GM18505 (cell line): ENCODE measurements around the gene CCDC38.

ENCODE experiments used
- ATAC-seq: cut with Tn5 transposase; IDR thresholded peaks from one replicate; pipeline ENCODE4 v1.9.1; 2021; ENCODE audit not compliant: unreplicated experiment
- POLR2A ChIP-seq: IDR thresholded peaks from 4 replicates; pipeline ENCODE4 v1.6.1; 2011; ENCODE audit warnings: borderline replicate concordance; ENCODE audit not compliant: insufficient read depth, insufficient read length; ENCODE audit errors: extremely low read depth

The CCDC38 gene

DNA sequence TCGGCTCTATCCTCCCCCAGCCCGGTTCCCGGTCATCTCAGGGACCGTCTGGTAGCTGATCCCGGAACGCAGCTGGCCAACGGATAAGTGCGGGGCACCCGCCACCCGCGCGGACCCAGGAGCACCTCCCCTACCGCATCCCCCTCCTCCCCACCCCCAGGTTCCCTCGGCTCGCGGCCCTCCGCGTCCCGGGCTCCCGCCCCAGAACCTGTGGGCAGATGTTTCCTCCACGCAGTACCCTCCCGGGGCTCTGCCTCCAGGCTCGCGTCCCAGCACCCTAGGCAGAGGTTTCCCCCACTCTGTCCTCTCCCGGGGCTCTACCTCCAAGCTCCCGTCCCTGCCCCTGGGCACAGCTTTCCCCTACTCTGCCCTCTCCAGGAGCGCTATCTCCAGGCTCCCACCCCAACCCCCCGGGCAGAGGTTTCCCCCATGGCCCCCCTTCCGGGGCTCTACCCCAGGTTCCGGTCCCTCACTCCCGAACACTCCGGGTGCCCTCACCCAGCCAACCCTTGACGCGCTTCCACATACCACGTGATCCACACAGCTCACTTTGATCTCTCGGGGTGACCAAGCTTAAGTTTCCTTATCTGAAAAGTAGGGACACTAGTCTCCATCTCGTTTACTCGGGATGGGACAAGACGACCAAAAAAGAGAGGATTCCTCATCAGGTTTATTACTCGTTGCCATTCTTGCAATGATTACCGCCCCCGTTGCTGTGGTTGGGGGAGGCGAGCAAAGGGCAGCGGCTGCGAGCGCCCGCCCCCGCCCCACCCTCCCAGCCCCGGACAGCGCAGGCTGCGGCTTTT, at the start of gene CCDC38:
CCDC38 (minus strand) TSS at position 91 of the 806 bp plus-strand sequence. CDS start 6,105 bp downstream, outside the sequence.
- peak; percentile 98 for ATAC-seq
- TF ChIP-seq POLR2A, result peak; percentile 71

DNA sequence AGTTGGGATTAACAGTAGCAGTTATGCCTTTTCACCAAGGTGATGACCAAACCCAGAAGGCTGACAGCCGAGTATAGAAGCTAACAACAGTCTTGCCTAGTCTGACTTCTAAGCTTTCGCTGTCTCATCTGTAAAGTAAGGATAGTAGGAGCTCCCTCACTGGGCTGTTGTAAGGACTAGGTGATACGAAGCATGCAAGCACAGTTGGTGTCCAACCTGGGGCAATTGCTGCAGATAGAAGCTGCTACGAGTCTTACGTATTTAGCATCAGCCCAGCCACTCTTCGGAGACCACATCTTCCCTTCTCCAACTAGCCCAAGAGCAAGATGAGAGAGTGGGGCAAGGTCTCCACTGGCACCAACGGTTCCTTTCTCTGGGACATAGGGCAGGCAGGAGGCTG, 47.7 kb upstream of the CCDC38 start:
- TF ChIP-seq POLR2A, result no peak
- no peak for ATAC-seq

DNA sequence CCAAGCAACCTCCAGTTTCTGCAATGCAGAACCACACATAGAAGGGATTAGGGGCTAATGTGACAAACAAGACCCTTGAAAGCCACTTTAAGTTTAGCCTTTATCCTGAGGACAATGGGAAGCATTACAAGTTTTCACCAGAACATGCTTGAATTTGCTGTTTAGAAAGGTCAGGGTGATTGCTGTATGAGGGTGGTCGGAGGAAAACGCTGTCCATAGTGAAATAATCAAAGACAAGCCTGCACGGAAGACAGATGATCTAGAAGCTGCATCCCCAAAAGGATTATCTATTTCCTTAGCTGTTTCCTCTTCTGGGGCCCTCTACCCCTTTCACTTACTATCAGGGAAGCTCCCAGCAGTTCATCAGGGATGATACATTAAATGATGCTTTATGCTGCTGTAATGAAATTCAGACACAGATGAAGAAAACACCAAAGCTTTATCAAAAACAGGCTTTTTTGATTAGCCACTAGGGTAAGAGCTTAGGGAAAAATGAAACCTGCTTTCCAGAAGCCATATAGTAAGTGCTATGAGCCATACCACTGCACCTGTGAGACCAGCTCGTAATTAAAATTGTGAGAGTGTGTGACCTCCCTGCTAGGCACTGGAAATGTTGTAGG, 47.2 kb upstream of the CCDC38 start:
- TF ChIP-seq POLR2A, result no peak
- no peak for ATAC-seq

DNA sequence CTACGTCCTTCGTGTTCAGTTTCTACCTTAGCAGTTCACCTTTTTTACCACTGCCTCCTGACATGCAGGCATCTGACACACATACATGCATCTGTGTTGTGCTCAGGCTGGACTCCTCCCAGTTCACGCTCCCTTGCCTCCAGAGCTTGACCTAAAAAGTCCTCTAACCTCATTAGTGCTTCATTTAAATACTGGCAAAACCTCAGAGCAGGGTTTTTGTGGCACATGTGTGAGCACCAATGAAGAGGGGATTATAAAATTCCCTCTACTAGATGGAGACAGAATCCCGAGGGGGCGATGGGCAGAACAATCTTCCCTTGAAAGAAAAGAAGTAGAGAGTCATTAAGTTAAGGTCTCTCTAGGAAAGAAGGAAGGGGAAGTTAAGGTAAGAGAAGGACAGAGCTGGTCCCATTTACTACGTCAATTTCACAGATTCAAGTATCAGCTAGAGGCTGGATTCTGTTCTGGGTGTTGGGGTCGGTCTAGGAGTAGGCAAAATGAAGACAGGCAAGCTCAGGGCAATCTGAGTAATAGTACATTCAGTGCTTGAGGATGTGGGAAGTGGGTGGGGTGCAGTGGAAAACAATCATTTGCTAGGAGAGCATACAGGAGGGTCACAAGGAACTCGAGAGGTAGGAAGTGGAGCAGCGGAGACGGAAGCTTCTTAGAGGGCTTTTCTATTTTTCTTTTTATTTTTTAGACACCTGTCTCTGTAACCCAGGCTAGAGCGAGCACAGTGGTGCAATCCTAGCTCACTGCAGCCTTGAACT, 46.3 kb upstream of the CCDC38 start:
- no peak for ATAC-seq

DNA sequence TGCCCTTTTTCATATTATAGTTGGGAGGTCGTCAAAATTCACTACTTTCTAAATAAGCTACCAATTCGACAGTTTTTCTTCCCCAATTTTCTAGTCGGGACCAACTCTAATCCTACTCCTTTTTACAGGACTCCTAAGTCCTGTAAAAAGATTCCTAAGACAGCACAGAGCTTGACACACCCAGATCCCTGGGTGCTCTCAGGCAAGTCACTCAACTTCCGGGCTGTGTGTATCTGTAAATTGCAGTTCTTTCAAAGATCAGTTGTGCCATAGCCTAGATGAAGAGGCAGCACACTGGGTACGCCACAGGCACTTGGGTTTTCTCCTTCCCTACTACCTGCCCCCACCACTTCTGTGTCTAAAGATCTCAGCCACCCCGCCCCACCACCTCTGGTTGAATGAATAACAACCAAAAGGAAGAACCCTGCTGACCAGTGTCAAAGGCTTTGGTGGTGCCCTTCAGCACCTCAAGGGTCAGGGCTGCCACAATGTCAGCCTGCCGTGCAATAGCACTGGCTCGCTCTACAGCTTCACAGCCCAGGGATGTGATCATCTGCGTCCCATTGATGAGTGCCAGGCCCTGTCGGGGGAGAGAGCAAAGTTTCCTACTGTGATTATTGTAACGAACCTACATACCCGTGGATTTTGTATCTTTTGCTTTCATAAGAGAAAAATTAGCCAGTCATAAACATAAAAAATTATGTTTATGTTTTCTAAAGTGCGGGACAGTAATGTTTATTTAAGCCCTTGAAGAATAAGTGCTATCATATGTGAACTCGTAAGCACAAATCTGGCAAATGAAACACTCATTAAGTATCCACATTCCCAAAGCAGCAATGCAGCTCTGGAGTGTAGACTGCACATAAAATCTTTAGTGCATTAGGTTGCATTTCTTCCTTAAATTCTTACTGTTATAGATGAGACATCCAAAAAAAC, 44.5 kb upstream of the CCDC38 start:
- no peak for TF ChIP-seq POLR2A
- no peak for ATAC-seq

More for the DNA sequence above, 46.3 kb upstream of the CCDC38 start:
- no peak for TF ChIP-seq POLR2A

DNA sequence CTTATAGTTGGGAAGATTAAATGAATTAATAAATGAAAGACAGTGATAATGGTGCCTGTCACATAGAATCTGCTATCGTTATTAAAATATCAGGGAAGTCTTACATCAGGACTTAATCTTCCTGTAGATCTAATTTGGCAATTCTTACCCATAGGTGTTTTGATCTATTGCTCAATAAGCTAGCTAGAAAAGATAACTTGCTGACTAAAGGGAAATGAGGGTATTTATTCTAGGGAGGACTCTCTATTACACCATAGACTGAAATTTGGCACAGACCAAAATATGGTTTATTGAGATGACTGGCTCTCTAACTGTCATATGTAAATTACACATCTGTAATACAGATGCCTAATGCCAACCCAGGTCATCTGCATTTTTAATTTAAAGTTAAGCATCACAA, 42.3 kb upstream of the CCDC38 start:
- no peak for ATAC-seq
- no peak for TF ChIP-seq POLR2A

DNA sequence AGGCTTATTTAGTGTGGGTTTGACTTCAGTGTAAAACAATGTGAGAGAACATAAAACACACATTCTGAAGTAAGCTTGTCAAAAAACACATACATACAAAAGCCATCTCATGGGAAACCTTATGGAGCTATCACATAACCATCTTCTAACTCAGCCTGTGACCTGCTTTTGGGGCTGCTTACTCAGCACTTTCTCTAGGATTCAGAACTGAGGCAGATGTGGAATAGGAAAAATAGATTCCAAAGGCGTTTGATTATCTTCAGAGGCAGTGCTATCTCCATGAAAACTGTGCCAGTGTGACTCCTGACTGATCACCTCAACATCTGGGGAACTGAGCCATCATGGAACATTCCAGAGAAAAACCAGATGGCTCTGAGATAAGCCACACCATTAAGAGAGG, 40.2 kb upstream of the CCDC38 start:
- ATAC-seq, result no peak
- no peak for TF ChIP-seq POLR2A

DNA sequence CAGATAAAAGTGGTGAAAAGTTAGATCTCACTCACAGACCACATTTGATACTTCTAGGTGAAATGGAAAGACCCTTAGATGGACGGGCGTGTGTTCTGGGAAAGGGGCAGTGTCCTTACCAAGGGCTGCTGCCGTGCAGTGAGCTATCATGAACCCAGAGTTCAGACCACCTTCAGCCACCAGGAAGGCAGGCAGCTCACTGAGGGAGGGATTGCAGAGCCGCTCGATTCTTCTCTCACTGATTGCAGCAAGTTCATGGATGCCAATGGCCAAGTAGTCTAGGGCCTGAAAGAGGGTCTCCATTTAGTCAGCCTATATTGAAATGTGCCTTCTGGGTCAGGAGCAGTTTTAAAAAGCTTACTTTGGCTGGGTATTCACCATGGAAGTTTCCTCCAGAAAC, 38.0 kb upstream of the CCDC38 start:
- TF ChIP-seq POLR2A, result no peak
- no peak for ATAC-seq

DNA sequence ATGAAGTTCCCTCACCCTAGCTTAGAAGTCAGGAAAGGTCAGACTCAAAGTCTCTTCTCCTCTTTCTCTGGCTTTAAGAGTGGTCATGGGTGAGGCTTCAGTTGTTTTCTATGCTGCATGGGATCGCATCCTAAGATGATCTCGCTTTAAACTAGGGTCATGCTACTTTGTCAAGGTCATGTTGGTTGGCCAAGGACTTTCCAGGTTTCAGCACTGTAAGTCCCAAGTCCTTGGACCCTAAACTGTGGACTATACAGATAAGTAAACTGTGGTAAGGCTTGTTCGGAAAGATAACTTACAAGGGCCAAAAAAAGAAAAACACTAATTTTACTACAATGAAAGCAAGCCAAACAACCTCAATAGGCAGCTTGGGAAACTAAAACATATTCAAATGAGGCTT, 36.4 kb upstream of the CCDC38 start:
- ATAC-seq, result no peak
- no peak for TF ChIP-seq POLR2A

DNA sequence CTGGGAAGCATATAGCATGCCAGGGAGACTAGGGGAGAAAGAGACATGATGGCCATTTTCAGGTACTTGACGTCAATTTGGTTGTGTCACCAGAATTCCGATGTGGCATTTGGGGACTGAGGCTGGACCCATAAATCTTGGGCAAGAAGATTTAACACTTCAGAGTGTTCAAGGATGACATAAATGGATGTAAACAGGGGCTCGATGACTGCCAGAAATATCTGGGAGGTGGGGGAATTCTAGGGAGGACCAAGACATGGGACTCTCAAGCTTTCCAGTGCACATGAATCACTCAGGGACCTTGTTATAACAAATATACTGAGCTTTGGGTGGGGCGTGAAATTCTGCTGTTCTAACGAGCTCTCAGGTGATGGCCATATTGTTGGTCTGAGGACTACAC, 35.9 kb upstream of the CCDC38 start:
- ATAC-seq, result no peak
- TF ChIP-seq POLR2A, result no peak

DNA sequence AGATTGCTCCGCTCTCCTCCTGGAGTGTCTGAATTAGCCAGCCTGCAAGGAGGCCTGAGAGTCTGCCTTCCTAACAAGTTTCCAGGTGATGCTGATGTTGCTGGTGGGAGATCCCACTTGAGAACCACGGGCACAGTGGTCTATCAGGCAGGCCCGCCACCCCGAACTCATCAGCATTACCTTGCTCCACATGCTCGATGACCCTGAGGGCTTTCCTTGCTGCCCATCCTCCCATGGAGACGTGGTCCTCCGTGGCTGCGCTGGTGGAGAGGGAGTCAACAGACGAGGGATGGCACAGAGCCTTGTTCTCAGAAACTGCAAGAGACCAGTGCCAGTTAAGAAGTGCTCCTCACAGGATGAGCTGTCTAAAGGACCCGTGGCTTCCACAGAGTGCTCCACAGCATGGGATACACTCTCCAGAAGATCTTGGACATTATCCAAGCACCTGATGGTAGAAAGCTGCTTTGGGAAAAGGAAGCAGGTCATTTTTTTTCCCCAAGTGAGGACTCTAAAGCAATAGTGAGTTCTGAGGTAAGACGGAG, 35.4 kb upstream of the CCDC38 start:
- no peak for ATAC-seq
- no peak for TF ChIP-seq POLR2A

DNA sequence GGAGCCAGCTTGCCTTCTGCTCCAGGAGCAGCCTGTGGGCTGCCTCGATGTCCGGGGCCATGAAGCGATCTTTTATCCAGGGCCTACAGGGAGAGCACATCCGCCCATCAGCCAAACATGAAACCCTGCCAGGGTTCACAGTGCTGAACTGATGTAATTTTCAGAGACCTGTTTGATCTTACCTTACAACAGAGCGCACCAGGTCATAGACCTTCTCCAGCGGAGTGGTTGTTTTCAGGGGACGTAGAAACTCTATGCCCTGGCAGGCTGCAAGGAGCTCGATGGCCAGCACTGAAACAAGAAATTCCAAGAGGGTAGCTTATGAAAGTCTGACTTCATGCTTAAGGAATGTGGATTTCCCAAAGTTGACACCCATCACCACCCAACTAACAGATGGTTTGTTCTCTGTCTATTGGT, 34.0 kb upstream of the CCDC38 start:
- ATAC-seq, result no peak
- TF ChIP-seq POLR2A, result no peak
